Right lobe of liver (tissue), 4 donors: ENCODE data around the gene EXOC7.

Experiments
- CTCF ChIP-seq, 4 donors: fragments of 200-600 bp in 3 of 4; fragments of 450-650 bp in 1 of 4; IDR thresholded peaks; one replicate each; pipeline versions ENCODE4 v1.5.1 to v1.8.0; 2016 to 2022; ENCODE audit warnings: antibody characterized with exemption in 4 of 4, mild to moderate bottlenecking in 2 of 4
- POLR2A ChIP-seq: fragments of 450-650 bp; IDR thresholded peaks from one replicate; pipeline ENCODE4 v1.6.1; 2017; ENCODE audit warnings: antibody characterized with exemption, mild to moderate bottlenecking
- donor health status: DM: no; HTN: no; CAD: no.
- donor health status: DM: no; HTN: no; CAD: no.
- donor health status: DM: no; HTN: yes; CAD: no.

GRCh38 chr17:76102944-76103273, 678 bp downstream of the EXOC7 start:
- TF ChIP-seq CTCF (IDR thresholded peaks at IDR 0.05) (no peak), POLR2A (no peak)
